Pulmonary artery endothelial cell (primary cell): ENCODE results near the gene PEX11A. TPM values are rescaled to one million over a fixed set of nuclear protein-coding genes. Genes with fewer than 3 reads are reported as not detected.

Experiments used
- total RNA-seq: library from RNA; depleted of rRNA; stranded (reverse); fragments of >200 nt; gene quantifications from 2 replicates; pipeline ENCODE4 v1.2.3, GENCODE V29; 2014

PEX11A gene
- total RNA-seq, 1 donor from 2014 or later = 4.7 TPM

Other genes starting within 250 kb of the PEX11A start
- gene RHCG, start 194.2 kb downstream of the PEX11A start, total RNA-seq = not detected in 2 replicates
- gene TICRR, start 115.3 kb downstream of the PEX11A start, total RNA-seq = 3.2 and 9.2 TPM in 2 replicates
- 7.5 and 10.9 TPM in 2 replicates for gene KIF7, start 35.3 kb downstream of the PEX11A start, total RNA-seq
- 0.07 and 0.18 TPM in 2 replicates for gene PLIN1, start 11.4 kb downstream of the PEX11A start, total RNA-seq
- gene WDR93, start 57 bp upstream of the PEX11A start, total RNA-seq = under 0.01 and 0.07 TPM in 2 replicates
- gene MESP1, start 60.5 kb upstream of the PEX11A start, total RNA-seq = 0.46 TPM in 2 replicates
- gene MESP2, start 85.6 kb upstream of the PEX11A start, total RNA-seq = 0.14 TPM in 1 of 2 replicates, not detected in the other
- 35.6 and 41.0 TPM in 2 replicates for gene ANPEP, start 124.1 kb upstream of the PEX11A start, total RNA-seq
- gene AP3S2, start 203.2 kb upstream of the PEX11A start, total RNA-seq = 19.5 and 35.1 TPM in 2 replicates
- 12.5 and 13.0 TPM in 2 replicates for gene ARPIN, start 222.2 kb upstream of the PEX11A start, total RNA-seq